Measurements from ENCODE around the gene GLTP.

Gene GLTP

GRCh38 chr12:109818905-109819500 is 61.3 kb downstream of the GLTP start:
- no peaks in the 10 kb centered on the region for H3K27me3 ChIP-seq (replicated peaks; ENCODE audit: insufficient read depth, low read length)
- H3K9me3 ChIP-seq (replicated peaks; ENCODE audit: insufficient read depth, low read length), result no peaks in the 10 kb centered on the region
- H2AFZ ChIP-seq (ENCODE audit: low read length), result no peak overlapping the region
- no peaks in the 10 kb centered on the region for H3K79me2 ChIP-seq (ENCODE audit: low read length)
- H3K27ac ChIP-seq (ENCODE audit: low read length), result no peak overlapping the region
- no peaks in the 10 kb centered on the region for H3K36me3 ChIP-seq (replicated peaks; ENCODE audit: insufficient read depth, low read length)
- no peaks in the 10 kb centered on the region for H3F3A ChIP-seq (ENCODE audit: insufficient read depth, low read length)
- H3K4me3 ChIP-seq (ENCODE audit: low read length), result no peak overlapping the region
- H4K20me1 ChIP-seq (ENCODE audit: insufficient read depth, low read length), result no peaks in the 10 kb centered on the region
- no peaks in the 10 kb centered on the region for H3K9me2 ChIP-seq (replicated peaks; ENCODE audit: insufficient read depth, low read length)
- DNase-seq, result no peak
- no peak for TF ChIP-seq EZH2phosphoT487 (IDR thresholded peaks at IDR 0.05; ENCODE audit: low read length)
- TF ChIP-seq EZH2 (optimal IDR thresholded peaks at IDR 0.05; ENCODE audit: low read depth, low read length), result no peak
- H3K9ac ChIP-seq (ENCODE audit: low read length), result no peak overlapping the region
- H3K4me2 ChIP-seq (ENCODE audit: low read depth, low read length), result no peak overlapping the region
- no peaks in the 10 kb centered on the region for H3K4me1 ChIP-seq (ENCODE audit: low read length)

- no peak for TF ChIP-seq CTCF (IDR thresholded peaks at IDR 0.05; ENCODE audit: low read length)
- TF ChIP-seq EZH2 (optimal IDR thresholded peaks at IDR 0.05; ENCODE audit: low read depth, low read length), result no peak
- TF ChIP-seq EZH2phosphoT487 (IDR thresholded peaks at IDR 0.05; ENCODE audit: low read length), result no peak
Observed at GRCh38 chr12:109818253-109818652, 62.1 kb downstream of the GLTP start.

DNA sequence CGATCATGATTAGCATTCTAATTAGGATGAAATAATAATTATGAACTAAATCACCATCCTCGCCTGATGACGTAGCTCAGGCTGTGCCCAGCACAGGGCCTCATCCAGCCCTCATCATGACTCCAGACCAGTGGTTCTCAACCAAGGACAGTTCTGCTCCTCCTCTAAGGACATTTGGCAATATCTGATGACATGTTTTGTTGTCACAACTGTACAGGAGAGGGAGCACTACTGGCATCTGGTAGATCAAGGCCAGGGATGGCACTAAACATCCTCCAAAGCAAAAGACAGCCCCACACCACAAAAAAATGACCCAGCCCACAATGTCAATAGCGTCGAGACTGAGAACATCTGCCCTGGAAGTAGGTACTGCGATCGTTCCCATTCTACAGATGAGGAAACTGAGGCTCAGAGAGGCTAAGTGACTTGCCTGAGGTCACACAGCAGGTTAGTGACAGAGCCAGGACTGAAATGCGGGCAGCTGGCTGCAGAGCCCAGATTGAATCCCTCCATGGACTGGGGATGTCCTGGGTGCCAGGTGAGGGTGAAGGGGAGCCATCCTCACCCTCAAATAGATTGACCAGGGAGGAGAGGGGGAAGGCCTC is 62.6 kb downstream of the GLTP start:
- Histone ChIP-seq H3K9me2 (replicated peaks; ENCODE audit: insufficient read depth, low read length) (no peaks in the 10 kb centered on the region), H3K9ac (ENCODE audit: low read length) (no peak overlapping the region), H3K4me1 (ENCODE audit: low read length) (no peaks in the 10 kb centered on the region), H2AFZ (ENCODE audit: low read length) (no peak overlapping the region), H3F3A (ENCODE audit: insufficient read depth, low read length) (no peaks in the 10 kb centered on the region), H3K4me2 (ENCODE audit: low read depth, low read length) (no peak overlapping the region), H3K27me3 (replicated peaks; ENCODE audit: insufficient read depth, low read length) (no peaks in the 10 kb centered on the region; the same call in none of the 2 replicates), H3K27ac (ENCODE audit: low read length) (no peak overlapping the region), H3K36me3 (replicated peaks; ENCODE audit: insufficient read depth, low read length) (no peaks in the 10 kb centered on the region), H3K4me3 (ENCODE audit: low read length) (no peak overlapping the region), H3K79me2 (ENCODE audit: low read length) (no peaks in the 10 kb centered on the region), H3K9me3 (replicated peaks; ENCODE audit: insufficient read depth, low read length) (no peaks in the 10 kb centered on the region), H4K20me1 (ENCODE audit: insufficient read depth, low read length) (no peaks in the 10 kb centered on the region)
- TF ChIP-seq EZH2phosphoT487 (IDR thresholded peaks at IDR 0.05; ENCODE audit: low read length) (no peak), CTCF (IDR thresholded peaks at IDR 0.05; ENCODE audit: low read length) (no peak), EZH2 (optimal IDR thresholded peaks at IDR 0.05; ENCODE audit: low read depth, low read length) (no peak)
- DNase-seq, result no peak

More at GRCh38 chr12:109818253-109818652, 62.1 kb downstream of the GLTP start:
- H3K27me3 ChIP-seq (replicated peaks; ENCODE audit: insufficient read depth, low read length), result no peaks in the 10 kb centered on the region; the same call in 1 of the 2 replicates
- DNase-seq, result no peak
- H4K20me1 ChIP-seq (ENCODE audit: insufficient read depth, low read length), result no peaks in the 10 kb centered on the region
- H3K79me2 ChIP-seq (ENCODE audit: low read length), result no peaks in the 10 kb centered on the region
- no peak overlapping the region for H3K4me3 ChIP-seq (ENCODE audit: low read length)
- no peaks in the 10 kb centered on the region for H3K9me2 ChIP-seq (replicated peaks; ENCODE audit: insufficient read depth, low read length)
- H3K36me3 ChIP-seq (replicated peaks; ENCODE audit: insufficient read depth, low read length), result no peaks in the 10 kb centered on the region
- H3K9ac ChIP-seq (ENCODE audit: low read length), result no peak overlapping the region
- no peaks in the 10 kb centered on the region for H3F3A ChIP-seq (ENCODE audit: insufficient read depth, low read length)
- no peak overlapping the region for H3K4me2 ChIP-seq (ENCODE audit: low read depth, low read length)
- H3K4me1 ChIP-seq (ENCODE audit: low read length), result no peaks in the 10 kb centered on the region
- H3K9me3 ChIP-seq (replicated peaks; ENCODE audit: insufficient read depth, low read length), result no peaks in the 10 kb centered on the region
- no peak overlapping the region for H2AFZ ChIP-seq (ENCODE audit: low read length)
- H3K27ac ChIP-seq (ENCODE audit: low read length), result no peak overlapping the region

GRCh38 chr12:109816870-109817269 is 63.5 kb downstream of the GLTP start:
- Histone ChIP-seq H3F3A (ENCODE audit: insufficient read depth, low read length) (no peaks in the 10 kb centered on the region), H3K79me2 (ENCODE audit: low read length) (no peaks in the 10 kb centered on the region), H3K27ac (ENCODE audit: low read length) (no peak overlapping the region), H3K4me1 (ENCODE audit: low read length) (no peaks in the 10 kb centered on the region), H3K9ac (ENCODE audit: low read length) (no peak overlapping the region), H3K36me3 (replicated peaks; ENCODE audit: insufficient read depth, low read length) (no peaks in the 10 kb centered on the region), H3K27me3 (replicated peaks; ENCODE audit: insufficient read depth, low read length) (no peaks in the 10 kb centered on the region; the same call in none of the 2 replicates), H3K4me2 (ENCODE audit: low read depth, low read length) (no peak overlapping the region), H2AFZ (ENCODE audit: low read length) (no peak overlapping the region), H3K4me3 (ENCODE audit: low read length) (no peak overlapping the region), H3K9me3 (replicated peaks; ENCODE audit: insufficient read depth, low read length) (no peaks in the 10 kb centered on the region), H4K20me1 (ENCODE audit: insufficient read depth, low read length) (no peaks in the 10 kb centered on the region), H3K9me2 (replicated peaks; ENCODE audit: insufficient read depth, low read length) (no peaks in the 10 kb centered on the region)
- DNase-seq, result no peak
- TF ChIP-seq EZH2 (optimal IDR thresholded peaks at IDR 0.05; ENCODE audit: low read depth, low read length) (no peak), EZH2phosphoT487 (IDR thresholded peaks at IDR 0.05; ENCODE audit: low read length) (no peak), CTCF (IDR thresholded peaks at IDR 0.05; ENCODE audit: low read length) (no peak)

All from MM.1S (cell line).